ENCODE results near the gene GRIA4. TPM values are rescaled to one million over a fixed set of nuclear protein-coding genes. Genes with fewer than 3 reads are reported as not detected.

GRIA4 gene
- total RNA-seq, 1 donor from 2014 or later, result 0.27 TPM

DNA sequence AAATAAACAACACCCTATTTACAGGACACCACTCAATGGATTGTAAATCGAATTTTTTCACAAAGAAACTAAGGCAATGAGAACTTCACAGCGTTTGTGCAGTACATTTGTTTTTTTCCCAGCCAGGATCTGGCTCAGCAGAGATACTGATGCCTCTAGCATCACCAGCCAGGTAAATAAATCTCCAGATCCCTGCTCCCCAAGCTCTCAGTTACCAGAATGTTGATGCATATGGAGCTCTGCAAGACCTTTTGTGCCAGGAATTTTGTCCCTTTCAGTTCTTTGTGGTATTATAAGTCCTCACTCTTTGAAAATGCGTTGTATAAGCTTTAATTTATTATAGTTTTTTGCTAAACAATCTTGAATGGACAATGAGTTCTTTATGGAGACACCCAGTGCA, 274.6 kb downstream of the GRIA4 start:
- Mint-ChIP-seq H3K27me3 (ENCODE audit: low read depth, unreplicated experiment) (peaks cover 3% of the 10 kb centered on the region), H3K9me3 (ENCODE audit: unreplicated experiment) (no peaks in the 10 kb centered on the region), H3K4me1 (ENCODE audit: low read depth, unreplicated experiment) (no peaks in the 10 kb centered on the region), H3K36me3 (ENCODE audit: low read depth, unreplicated experiment) (no peaks in the 10 kb centered on the region), H3K27ac (ENCODE audit: unreplicated experiment) (no peak overlapping the region), H3K4me3 (ENCODE audit: unreplicated experiment) (no peak overlapping the region)
- no peak overlapping the region for H3K9ac ChIP-seq (ENCODE audit: low read length)
- DNase-seq (ENCODE audit: low read depth) (no peak), FAIRE-seq (no peak)
- no peaks in the 10 kb centered on the region for H3K9me3 ChIP-seq (ENCODE audit: insufficient read depth, low read depth, low read length)
- no peaks in the 10 kb centered on the region for H4K20me1 ChIP-seq (ENCODE audit: insufficient read depth, low read length)
- no peak overlapping the region for H3K4me2 ChIP-seq (ENCODE audit: low read length)
- TF ChIP-seq CTCF (IDR thresholded peaks at IDR 0.05; ENCODE audit: insufficient read depth, low read depth, low read length), result no peak
- TF ChIP-seq EZH2 (IDR thresholded peaks at IDR 0.05; ENCODE audit: insufficient read depth, low read length), result no peak
- H3K4me1 ChIP-seq (ENCODE audit: insufficient read depth, low read length), result no peaks in the 10 kb centered on the region
- no peaks in the 10 kb centered on the region for H3K36me3 ChIP-seq (ENCODE audit: insufficient read depth, low read length)
- H3K4me3 ChIP-seq (ENCODE audit: insufficient read depth, low read depth, low read length), result no peak overlapping the region
- no peaks in the 10 kb centered on the region for H3K79me2 ChIP-seq (ENCODE audit: insufficient read depth, low read length)
- H3K27ac ChIP-seq (ENCODE audit: low read depth, low read length), result no peak overlapping the region
- H3K27me3 ChIP-seq (ENCODE audit: insufficient read depth, low read length), result no peaks in the 10 kb centered on the region
- H2AFZ ChIP-seq (ENCODE audit: low read depth, low read length), result no peak overlapping the region

GRCh38 chr11:105891685-105892084, 281.8 kb downstream of the GRIA4 start:
- no peaks in the 10 kb centered on the region for H3K27me3 ChIP-seq (ENCODE audit: insufficient read depth, low read length)
- H3K4me1 Mint-ChIP-seq (ENCODE audit: low read depth, unreplicated experiment), result peaks cover 5% of the 10 kb centered on the region
- no peak overlapping the region for H3K27ac Mint-ChIP-seq (ENCODE audit: unreplicated experiment)
- no peaks in the 10 kb centered on the region for H3K27me3 Mint-ChIP-seq (ENCODE audit: low read depth, unreplicated experiment)
- H3K4me3 Mint-ChIP-seq (ENCODE audit: unreplicated experiment), result no peak overlapping the region
- no peaks in the 10 kb centered on the region for H3K9me3 ChIP-seq (ENCODE audit: insufficient read depth, low read depth, low read length)
- H3K79me2 ChIP-seq (ENCODE audit: insufficient read depth, low read length), result no peaks in the 10 kb centered on the region
- H3K4me2 ChIP-seq (ENCODE audit: low read length), result no peak overlapping the region
- FAIRE-seq (no peak), DNase-seq (ENCODE audit: low read depth) (no peak)
- TF ChIP-seq EZH2 (IDR thresholded peaks at IDR 0.05; ENCODE audit: insufficient read depth, low read length) (no peak), CTCF (IDR thresholded peaks at IDR 0.05; ENCODE audit: insufficient read depth, low read depth, low read length) (no peak)
- H2AFZ ChIP-seq (ENCODE audit: low read depth, low read length), result no peak overlapping the region
- H3K4me1 ChIP-seq (ENCODE audit: insufficient read depth, low read length), result no peaks in the 10 kb centered on the region
- H4K20me1 ChIP-seq (ENCODE audit: insufficient read depth, low read length), result no peaks in the 10 kb centered on the region
- no peak overlapping the region for H3K4me3 ChIP-seq (ENCODE audit: insufficient read depth, low read depth, low read length)
- no peak overlapping the region for H3K9ac ChIP-seq (ENCODE audit: low read length)
- no peaks in the 10 kb centered on the region for H3K9me3 Mint-ChIP-seq (ENCODE audit: unreplicated experiment)
- H3K36me3 ChIP-seq (ENCODE audit: insufficient read depth, low read length), result no peaks in the 10 kb centered on the region
- H3K27ac ChIP-seq (ENCODE audit: low read depth, low read length), result no peak overlapping the region
- H3K36me3 Mint-ChIP-seq (ENCODE audit: low read depth, unreplicated experiment), result no peaks in the 10 kb centered on the region

DNA sequence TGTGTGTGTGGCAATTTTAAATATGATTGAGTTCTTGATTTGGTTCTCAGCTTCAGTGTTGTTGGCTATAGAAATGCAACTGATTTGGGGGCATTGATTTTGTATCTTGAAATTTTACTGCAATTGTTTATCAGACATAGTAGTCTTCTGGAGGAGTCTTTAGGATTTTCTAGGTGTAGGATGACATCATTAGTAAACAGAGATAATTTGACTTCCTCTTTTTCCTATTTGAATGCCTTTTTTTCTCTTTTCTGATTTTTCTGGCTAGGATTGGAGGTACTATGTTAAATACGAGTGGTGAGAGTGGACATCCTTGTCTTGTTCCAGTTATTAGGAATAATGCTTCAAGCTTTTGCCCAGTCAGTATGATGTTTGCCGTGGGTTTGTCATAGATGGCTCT, 287.3 kb downstream of the GRIA4 start:
- H3K4me3 ChIP-seq (ENCODE audit: insufficient read depth, low read depth, low read length), result no peak overlapping the region
- H3K36me3 ChIP-seq (ENCODE audit: insufficient read depth, low read length), result no peaks in the 10 kb centered on the region
- no peak for FAIRE-seq
- TF ChIP-seq CTCF (IDR thresholded peaks at IDR 0.05; ENCODE audit: insufficient read depth, low read depth, low read length), result no peak
- no peak for TF ChIP-seq EZH2 (IDR thresholded peaks at IDR 0.05; ENCODE audit: insufficient read depth, low read length)
- H3K27ac ChIP-seq (ENCODE audit: low read depth, low read length), result no peak overlapping the region
- Mint-ChIP-seq H3K27ac (ENCODE audit: unreplicated experiment) (no peak overlapping the region), H3K27me3 (ENCODE audit: low read depth, unreplicated experiment) (no peaks in the 10 kb centered on the region), H3K9me3 (ENCODE audit: unreplicated experiment) (peaks cover 4% of the 10 kb centered on the region), H3K36me3 (ENCODE audit: low read depth, unreplicated experiment) (no peaks in the 10 kb centered on the region), H3K4me1 (ENCODE audit: low read depth, unreplicated experiment) (peaks cover 5% of the 10 kb centered on the region), H3K4me3 (ENCODE audit: unreplicated experiment) (no peak overlapping the region)
- no peak overlapping the region for H3K9ac ChIP-seq (ENCODE audit: low read length)
- no peaks in the 10 kb centered on the region for H3K27me3 ChIP-seq (ENCODE audit: insufficient read depth, low read length)
- H3K79me2 ChIP-seq (ENCODE audit: insufficient read depth, low read length), result no peaks in the 10 kb centered on the region
- no peaks in the 10 kb centered on the region for H4K20me1 ChIP-seq (ENCODE audit: insufficient read depth, low read length)
- no peak for DNase-seq (ENCODE audit: low read depth)
- H2AFZ ChIP-seq (ENCODE audit: low read depth, low read length), result no peak overlapping the region
- no peak overlapping the region for H3K4me2 ChIP-seq (ENCODE audit: low read length)
- no peaks in the 10 kb centered on the region for H3K4me1 ChIP-seq (ENCODE audit: insufficient read depth, low read length)
- H3K9me3 ChIP-seq (ENCODE audit: insufficient read depth, low read depth, low read length), result no peaks in the 10 kb centered on the region
